ENCODE measurements around the gene INTS3. TPM values are rescaled to one million over a fixed set of nuclear protein-coding genes. Genes with fewer than 3 reads are reported as not detected.

Gene INTS3
- total RNA-seq, 1 donor from 2014 or later: 79.2 TPM

DNA sequence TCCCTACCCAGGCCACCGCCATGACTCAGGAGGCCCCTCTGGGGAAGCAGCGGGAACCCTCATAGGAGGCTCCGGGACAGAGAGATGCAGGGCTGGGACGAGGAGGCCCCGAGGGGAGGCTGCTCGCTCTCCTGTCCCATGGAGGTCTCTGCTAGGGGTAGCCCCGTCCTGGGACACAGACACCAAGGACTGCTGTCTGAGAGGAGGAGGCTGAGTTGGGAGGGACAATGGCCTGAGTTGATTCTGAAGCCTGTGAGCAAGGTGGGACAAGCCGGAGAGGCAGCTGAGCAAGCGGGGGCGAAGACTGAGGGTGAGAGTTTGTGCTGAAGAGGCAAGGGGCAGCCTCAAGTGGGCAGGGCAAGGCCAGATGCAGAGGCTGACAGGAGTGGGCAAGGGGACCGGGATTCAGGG is 64.8 kb downstream of the INTS3 start:
- Mint-ChIP-seq H3K27ac (ENCODE audit: unreplicated experiment) (peak overlapping the region; percentile 97), H3K27me3 (ENCODE audit: low read depth) (peaks cover 4% of the 10 kb centered on the region), H3K36me3 (ENCODE audit: low read depth) (peaks cover 4% of the 10 kb centered on the region), H3K4me1 (peaks cover 56% of the 10 kb centered on the region), H3K4me3 (peak overlapping the region; percentile 64), H3K9me3 (no peaks in the 10 kb centered on the region)
- DNase-seq (ENCODE audit: low read depth, low spot score): no peak
- TF ChIP-seq, protein P1, sequence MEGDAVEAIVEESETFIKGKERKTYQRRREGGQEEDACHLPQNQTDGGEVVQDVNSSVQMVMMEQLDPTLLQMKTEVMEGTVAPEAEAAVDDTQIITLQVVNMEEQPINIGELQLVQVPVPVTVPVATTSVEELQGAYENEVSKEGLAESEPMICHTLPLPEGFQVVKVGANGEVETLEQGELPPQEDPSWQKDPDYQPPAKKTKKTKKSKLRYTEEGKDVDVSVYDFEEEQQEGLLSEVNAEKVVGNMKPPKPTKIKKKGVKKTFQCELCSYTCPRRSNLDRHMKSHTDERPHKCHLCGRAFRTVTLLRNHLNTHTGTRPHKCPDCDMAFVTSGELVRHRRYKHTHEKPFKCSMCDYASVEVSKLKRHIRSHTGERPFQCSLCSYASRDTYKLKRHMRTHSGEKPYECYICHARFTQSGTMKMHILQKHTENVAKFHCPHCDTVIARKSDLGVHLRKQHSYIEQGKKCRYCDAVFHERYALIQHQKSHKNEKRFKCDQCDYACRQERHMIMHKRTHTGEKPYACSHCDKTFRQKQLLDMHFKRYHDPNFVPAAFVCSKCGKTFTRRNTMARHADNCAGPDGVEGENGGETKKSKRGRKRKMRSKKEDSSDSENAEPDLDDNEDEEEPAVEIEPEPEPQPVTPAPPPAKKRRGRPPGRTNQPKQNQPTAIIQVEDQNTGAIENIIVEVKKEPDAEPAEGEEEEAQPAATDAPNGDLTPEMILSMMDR (conservative IDR thresholded peaks at IDR 0.05): no peak

DNA sequence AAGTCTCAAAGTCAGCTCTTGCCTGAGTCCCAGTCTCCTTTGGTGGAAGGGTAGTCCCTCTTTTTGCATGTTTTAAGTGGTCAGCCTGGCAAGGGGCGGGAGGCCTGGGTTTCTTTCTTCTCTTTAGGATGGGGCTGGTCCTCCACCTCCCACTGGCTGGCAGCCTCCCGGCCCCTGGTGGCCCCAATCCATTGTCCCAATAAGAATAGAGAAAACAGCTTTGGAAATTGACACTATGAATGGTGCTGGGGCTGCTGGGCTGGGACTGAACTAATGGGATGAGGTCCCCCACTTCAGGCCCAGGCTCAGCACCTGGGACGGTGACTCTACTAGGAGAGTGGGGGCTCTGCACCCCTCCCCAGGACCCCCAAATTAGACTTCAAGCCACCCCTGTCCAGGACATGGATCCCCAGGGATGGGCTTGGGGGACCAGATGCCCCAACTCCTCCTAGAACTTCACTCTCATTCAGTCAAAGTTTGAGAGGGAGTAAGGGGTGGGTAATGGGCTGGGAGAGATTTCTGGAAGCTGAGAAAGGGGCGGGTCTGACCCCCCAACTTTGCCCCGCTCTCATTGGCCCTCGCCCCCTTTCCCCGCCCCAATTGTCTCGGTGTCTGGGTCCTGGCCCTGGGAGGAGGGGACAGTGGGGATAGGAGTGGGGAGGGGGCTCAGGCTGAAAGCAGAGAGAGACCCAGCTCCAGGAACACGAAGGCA is 65.6 kb downstream of the INTS3 start:
- H3K9me3 Mint-ChIP-seq: no peaks in the 10 kb centered on the region
- H3K4me1 Mint-ChIP-seq: peaks cover 50% of the 10 kb centered on the region
- TF ChIP-seq, protein P1 (conservative IDR thresholded peaks at IDR 0.05): no peak
- H3K4me3 Mint-ChIP-seq: peak overlapping the region; percentile 90
- peak overlapping the region; percentile 95 for H3K27ac Mint-ChIP-seq (ENCODE audit: unreplicated experiment)
- peak; percentile 26 for DNase-seq (ENCODE audit: low read depth, low spot score)
- H3K27me3 Mint-ChIP-seq (ENCODE audit: low read depth): peaks cover 4% of the 10 kb centered on the region
- peaks cover 4% of the 10 kb centered on the region for H3K36me3 Mint-ChIP-seq (ENCODE audit: low read depth)

DNA sequence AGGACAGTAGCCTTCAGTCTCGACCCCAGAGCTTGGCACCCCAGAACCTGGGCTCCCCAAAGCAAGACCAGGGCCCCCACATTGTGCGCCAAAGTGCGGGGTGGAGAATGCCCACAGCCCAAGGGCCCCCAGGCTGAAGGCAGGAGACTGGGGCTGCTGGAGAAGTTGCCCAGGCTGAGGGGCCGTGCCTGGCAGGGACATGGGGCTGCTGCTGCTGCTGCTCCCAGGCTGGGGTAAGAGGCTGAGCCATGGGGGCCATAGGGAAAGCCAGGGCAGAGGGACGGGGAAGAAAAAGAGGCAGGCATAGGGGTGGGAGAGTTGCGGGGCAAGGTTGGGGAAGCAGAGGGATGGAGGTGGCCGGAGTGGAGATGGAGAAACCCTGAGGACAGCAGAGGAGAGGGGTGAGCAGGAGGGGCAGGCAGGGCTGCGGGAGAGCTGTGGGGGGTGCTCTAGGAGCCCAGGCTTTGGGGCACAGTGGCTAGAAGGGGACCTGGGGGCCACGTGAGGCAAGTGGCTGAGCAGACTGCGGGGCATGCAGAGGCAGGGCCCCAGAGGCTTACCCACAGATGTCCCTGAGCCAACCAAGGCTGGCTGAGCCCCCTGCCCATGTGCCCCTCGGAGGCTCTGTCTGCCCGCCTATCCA is 66.2 kb downstream of the INTS3 start:
- peak overlapping the region; percentile 95 for H3K27ac Mint-ChIP-seq (ENCODE audit: unreplicated experiment)
- H3K9me3 Mint-ChIP-seq: no peaks in the 10 kb centered on the region
- no peak for DNase-seq (ENCODE audit: low read depth, low spot score)
- peaks cover 4% of the 10 kb centered on the region for H3K36me3 Mint-ChIP-seq (ENCODE audit: low read depth)
- peak overlapping the region; percentile 90 for H3K4me3 Mint-ChIP-seq
- peaks cover 4% of the 10 kb centered on the region for H3K27me3 Mint-ChIP-seq (ENCODE audit: low read depth)
- peaks cover 46% of the 10 kb centered on the region for H3K4me1 Mint-ChIP-seq
- TF ChIP-seq, protein P1 (conservative IDR thresholded peaks at IDR 0.05): no peak

DNA sequence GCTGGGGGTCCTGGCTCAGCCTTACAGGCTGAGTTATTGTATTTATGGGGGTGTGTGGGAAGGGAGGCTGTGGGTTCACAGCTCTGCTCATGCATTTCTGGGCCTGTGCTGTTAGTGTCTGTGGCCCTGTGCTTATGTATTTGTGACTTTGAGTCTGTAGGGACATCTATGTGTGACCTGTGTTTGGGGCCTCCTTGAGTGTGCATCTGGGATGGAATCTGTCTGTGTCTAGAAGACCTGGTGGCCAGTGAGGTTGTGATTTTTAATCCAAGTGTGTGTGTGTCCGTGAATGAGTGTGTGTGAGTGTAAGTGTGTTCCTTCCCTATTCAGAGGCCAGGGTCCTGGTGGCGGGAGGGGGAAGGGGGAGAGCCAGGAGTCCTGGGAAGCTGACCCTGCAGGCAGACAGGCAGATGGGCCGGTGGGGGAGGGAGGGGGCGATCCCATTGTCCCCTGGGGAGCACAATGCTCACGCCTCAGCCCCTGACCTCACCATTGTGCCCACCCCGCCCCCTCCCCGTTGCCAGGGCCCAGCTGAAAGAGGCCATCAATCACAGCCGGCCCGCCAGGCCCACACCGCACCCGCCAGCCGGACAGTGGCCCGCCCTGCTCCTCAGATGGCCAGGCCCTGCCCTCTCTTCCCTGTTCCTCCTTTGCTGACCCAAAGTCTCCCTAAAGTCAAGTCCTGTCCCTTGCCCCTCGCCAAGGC is 66.9 kb downstream of the INTS3 start:
- Mint-ChIP-seq H3K9me3 (no peaks in the 10 kb centered on the region), H3K4me3 (peak overlapping the region; percentile 90), H3K4me1 (peaks cover 46% of the 10 kb centered on the region), H3K36me3 (ENCODE audit: low read depth) (peaks cover 4% of the 10 kb centered on the region), H3K27me3 (ENCODE audit: low read depth) (peaks cover 4% of the 10 kb centered on the region), H3K27ac (ENCODE audit: unreplicated experiment) (peak overlapping the region; percentile 95)
- peak; percentile 73 for DNase-seq (ENCODE audit: low read depth, low spot score)
- TF ChIP-seq, protein P1 (conservative IDR thresholded peaks at IDR 0.05): no peak

DNA sequence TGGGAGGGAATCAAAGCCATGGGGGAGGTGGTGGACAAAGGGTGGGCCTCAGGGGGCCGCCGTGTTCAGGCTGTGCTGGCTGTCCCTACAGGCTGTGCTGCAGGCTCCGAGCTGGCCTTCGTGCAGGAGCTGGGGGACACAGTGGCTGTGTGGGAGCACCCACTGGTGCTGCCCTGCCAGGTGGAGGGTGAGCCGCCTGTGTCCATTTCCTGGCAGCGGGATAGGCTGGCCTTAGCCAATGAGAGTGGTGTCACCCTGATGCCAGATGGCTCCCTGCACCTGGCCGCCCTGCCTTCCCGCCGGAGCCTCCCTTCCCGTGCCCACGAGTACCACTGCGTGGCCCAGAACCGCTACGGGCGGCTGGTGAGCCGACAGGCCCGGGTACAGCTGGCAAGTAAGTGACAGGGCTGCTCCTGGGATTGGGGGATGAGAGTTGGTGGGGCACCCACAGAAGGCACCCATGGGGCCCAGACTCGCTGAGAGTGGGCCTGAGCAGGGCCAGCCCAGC is 67.5 kb downstream of the INTS3 start:
- H3K4me3 Mint-ChIP-seq: peak overlapping the region; percentile 90
- peak overlapping the region; percentile 95 for H3K27ac Mint-ChIP-seq (ENCODE audit: unreplicated experiment)
- H3K9me3 Mint-ChIP-seq: no peaks in the 10 kb centered on the region
- H3K4me1 Mint-ChIP-seq: peaks cover 46% of the 10 kb centered on the region
- H3K27me3 Mint-ChIP-seq (ENCODE audit: low read depth): peaks cover 4% of the 10 kb centered on the region
- H3K36me3 Mint-ChIP-seq (ENCODE audit: low read depth): peaks cover 4% of the 10 kb centered on the region
- DNase-seq (ENCODE audit: low read depth, low spot score): no peak
- TF ChIP-seq, protein P1 (conservative IDR thresholded peaks at IDR 0.05): no peak
